Transverse colon (tissue), 4 donors: ENCODE data around the gene DIABLO. TPM values are rescaled to one million over a fixed set of nuclear protein-coding genes. Genes with fewer than 3 reads are reported as not detected.

Experiments
- DNase-seq: peaks from one replicate; pipeline ENCODE4 v3.0.0-alpha.2; 2019
- H3K27ac ChIP-seq, 4 donors: fragments of 200-600 bp; sonication (generic); 2 replicates each; pipeline ENCODE4 v1.5.1; 2016 to 2018; ENCODE audit warnings: inconsistent platforms in 4 of 4
- H3K27me3 ChIP-seq: fragments of 200-600 bp; sonication (generic); 2 replicates; pipeline ENCODE4 v1.5.1; 2017; ENCODE audit warnings: inconsistent platforms
- H3K36me3 ChIP-seq, 4 donors: fragments of 200-600 bp; sonication (generic); 2 replicates each; pipeline ENCODE4 v1.5.1; 2017 to 2019; ENCODE audit warnings: inconsistent platforms in 4 of 4
- H3K4me1 ChIP-seq, 4 donors: fragments of 200-600 bp; sonication (generic); 2 replicates each; pipeline ENCODE4 v1.5.1; 2017 to 2020; ENCODE audit warnings: inconsistent platforms in 4 of 4
- H3K4me3 ChIP-seq, 4 donors: fragments of 200-600 bp; sonication (generic); 1 replicate in 1 of 4; 2 replicates in 3 of 4; pipeline versions ENCODE4 v1.5.1 to v1.6.1; 2017 to 2019; ENCODE audit warnings: inconsistent platforms in 4 of 4
- H3K9me3 ChIP-seq, 2 donors: fragments of 200-600 bp; sonication (generic); 2 replicates each; pipeline ENCODE4 v1.5.1; 2017 to 2019; ENCODE audit warnings: inconsistent platforms in 2 of 2
- CTCF ChIP-seq, 5 experiments: fragments of 200-600 bp in 3 of 5; fragments of 450-650 bp in 2 of 5; sonication (generic) in 3 of 5; IDR thresholded peaks; 1 replicate in 2 of 5; 2 replicates in 3 of 5; pipeline ENCODE4 v1.5.1; 2016 to 2017; ENCODE audit warnings: antibody characterized with exemption in 5 of 5, inconsistent platforms in 3 of 5, mild to moderate bottlenecking in 2 of 5, moderate library complexity in 1 of 5
- EP300 ChIP-seq: sonication (generic); formaldehyde crosslinking; IDR thresholded peaks from one replicate; pipeline ENCODE4 v1.6.1; 2017; ENCODE audit warnings: antibody characterized with exemption, low read depth
- POLR2A ChIP-seq: fragments of 450-650 bp; IDR thresholded peaks from one replicate; pipeline ENCODE4 v1.6.1; 2016; ENCODE audit warnings: antibody characterized with exemption, mild to moderate bottlenecking, moderate library complexity
- POLR2AphosphoS5 ChIP-seq, 3 donors: sonication (generic); formaldehyde crosslinking; IDR thresholded peaks; one replicate each; pipeline ENCODE4 v1.6.1; 2016; ENCODE audit warnings: antibody characterized with exemption in 3 of 3
- WGBS, 2 donors: methylation state at CpG; one replicate each; pipeline ENCODE4 v1.1.5; 2018; ENCODE audit warnings: low coverage in 1 of 2; 5-methylcytosine and 5-hydroxymethylcytosine counted together
- in situ Hi-C, 4 donors: fragments of 200-750 bp; cut with MboI; loops; one replicate each; pipeline versions ENCODE4 v1.15.0 to v1.15.1; 2017; ENCODE audit warnings: low sequenced_read_pairs in 3 of 4, low pct_ligation_motif_present in 1 of 4, low pct_unique_long_range_greater_than_20kb in 1 of 4
- intact Hi-C: fragments of 100-400 bp; cut with DNase I; formaldehyde crosslinking; loops from one replicate; pipeline ENCODE4 v1.15.1; 2023; ENCODE audit warnings: low total_unique reads
- total RNA-seq, 4 donors: library from RNA; depleted of rRNA; stranded (reverse); fragments of >200 nt; gene quantifications; one replicate each; pipeline ENCODE4 v1.1.0, GENCODE V29; 2016

Gene DIABLO
- total RNA-seq, 4 donors from 2014 or later = 10.5 to 121 (median 54.3) TPM

GRCh38 chr12:122245553-122245952 lies 19.7 kb upstream of the DIABLO start:
- no peak for TF ChIP-seq POLR2AphosphoS5 (IDR thresholded peaks at IDR 0.05)
- TF ChIP-seq EP300 = no peak
- Histone ChIP-seq H3K36me3 (peaks cover 0 to 36% (median 17%) of the 10 kb centered on the region in 4 donors), H3K27ac (no peak overlapping the region), H3K4me3 (no peak overlapping the region), H3K9me3 (no peaks in the 10 kb centered on the region), H3K4me1 (no peaks in the 10 kb centered on the region), H3K27me3 (no peaks in the 10 kb centered on the region)
- in situ Hi-C loops (no loop called here), intact Hi-C loops (no loop called here)
- DNase-seq = no peak
- WGBS, 2 donors = 80 to 100% methylated on average over 1 of the region's 1 CpG

GRCh38 chr12:122244565-122245371 lies 18.9 kb upstream of the DIABLO start:
- intact Hi-C loops = no loop called here
- Histone ChIP-seq H3K9me3 (no peaks in the 10 kb centered on the region), H3K4me1 (no peaks in the 10 kb centered on the region), H3K4me3 (no peak overlapping the region), H3K36me3 (peaks cover 0 to 36% (median 13%) of the 10 kb centered on the region in 4 donors), H3K27me3 (no peaks in the 10 kb centered on the region), H3K27ac (peak overlapping the region in 2 of 4 donors; percentile 11 to 17)
- DNase-seq = no peak
- TF ChIP-seq POLR2A (no peak), EP300 (no peak), CTCF (IDR thresholded peaks at IDR 0.05) (no peak), POLR2AphosphoS5 (IDR thresholded peaks at IDR 0.05) (no peak)
- WGBS, 2 donors = 71 to 81% methylated on average over 6 to 11 of the region's 11 CpGs
- in situ Hi-C loops = no loop called here

GRCh38 chr12:122243965-122244364 lies 18.1 kb upstream of the DIABLO start:
- H3K4me3 ChIP-seq = no peak overlapping the region
- no peaks in the 10 kb centered on the region for H3K27me3 ChIP-seq
- H3K27ac ChIP-seq = no peak overlapping the region
- no peaks in the 10 kb centered on the region for H3K4me1 ChIP-seq
- in situ Hi-C loops (no loop called here), intact Hi-C loops (no loop called here)
- 73 to 100% methylated on average over 2 to 6 of the region's 6 CpGs for WGBS, 2 donors
- peaks cover 0 to 29% (median 11%) of the 10 kb centered on the region in 4 donors for H3K36me3 ChIP-seq
- TF ChIP-seq CTCF (IDR thresholded peaks at IDR 0.05) (no peak), POLR2AphosphoS5 (IDR thresholded peaks at IDR 0.05) (no peak), POLR2A (no peak), EP300 (no peak)
- no peak for DNase-seq
- H3K9me3 ChIP-seq = no peaks in the 10 kb centered on the region

GRCh38 chr12:122238861-122239260 lies 13.0 kb upstream of the DIABLO start:
- H3K27me3 ChIP-seq = no peaks in the 10 kb centered on the region
- H3K4me3 ChIP-seq = no peak overlapping the region
- H3K36me3 ChIP-seq = peaks cover 0 to 43% (median 19%) of the 10 kb centered on the region in 4 donors
- intact Hi-C loops (no loop called here), in situ Hi-C loops (no loop called here)
- H3K4me1 ChIP-seq = no peaks in the 10 kb centered on the region
- 87 to 94% methylated on average over 5 of the region's 5 CpGs for WGBS, 2 donors
- TF ChIP-seq POLR2A = no peak
- no peak for TF ChIP-seq EP300
- TF ChIP-seq CTCF (IDR thresholded peaks at IDR 0.05) = no peak
- TF ChIP-seq POLR2AphosphoS5 (IDR thresholded peaks at IDR 0.05) = no peak
- no peak overlapping the region for H3K27ac ChIP-seq
- no peaks in the 10 kb centered on the region for H3K9me3 ChIP-seq
- DNase-seq = no peak
